ENCODE measurements around the gene LPGAT1.
"Not testable (repeated sequence)": the region's sequence is repeated elsewhere in the genome, so short reads cannot be mapped to it uniquely, and the experiment has no call there.

LPGAT1 gene

GRCh38 chr1:211697356-211697755 lies 133.2 kb downstream of the LPGAT1 start:
- Histone ChIP-seq H3F3A (ENCODE audit: insufficient read depth, low read length) (no peaks in the 10 kb centered on the region), H3K9me3 (replicated peaks; ENCODE audit: insufficient read depth, low read length) (no peaks in the 10 kb centered on the region), H3K9ac (ENCODE audit: low read length) (no peak overlapping the region), H3K36me3 (replicated peaks; ENCODE audit: insufficient read depth, low read length) (no peaks in the 10 kb centered on the region), H3K79me2 (ENCODE audit: low read length) (no peaks in the 10 kb centered on the region), H3K4me2 (ENCODE audit: low read depth, low read length) (no peak overlapping the region), H3K27me3 (replicated peaks; ENCODE audit: insufficient read depth, low read length) (no peaks in the 10 kb centered on the region), H3K27ac (ENCODE audit: low read length) (no peak overlapping the region), H4K20me1 (ENCODE audit: insufficient read depth, low read length) (no peaks in the 10 kb centered on the region), H2AFZ (ENCODE audit: low read length) (no peak overlapping the region), H3K4me3 (ENCODE audit: low read length) (no peak overlapping the region), H3K9me2 (replicated peaks; ENCODE audit: insufficient read depth, low read length) (no peaks in the 10 kb centered on the region), H3K4me1 (ENCODE audit: low read length) (peaks cover 5% of the 10 kb centered on the region; the same call in 1 of the 2 replicates)
- DNase-seq: no peak
- TF ChIP-seq CTCF (IDR thresholded peaks at IDR 0.05; ENCODE audit: low read length) (no peak), EZH2phosphoT487 (IDR thresholded peaks at IDR 0.05; ENCODE audit: low read length) (no peak), EZH2 (optimal IDR thresholded peaks at IDR 0.05; ENCODE audit: low read depth, low read length) (no peak)

- Histone ChIP-seq H3K79me2 (ENCODE audit: low read length) (no peaks in the 10 kb centered on the region), H2AFZ (ENCODE audit: low read length) (no peak overlapping the region), H3K27ac (ENCODE audit: low read length) (no peak overlapping the region), H3F3A (ENCODE audit: insufficient read depth, low read length) (no peaks in the 10 kb centered on the region), H3K9ac (ENCODE audit: low read length) (no peak overlapping the region), H4K20me1 (ENCODE audit: insufficient read depth, low read length) (no peaks in the 10 kb centered on the region), H3K4me3 (ENCODE audit: low read length) (no peak overlapping the region), H3K36me3 (replicated peaks; ENCODE audit: insufficient read depth, low read length) (no peaks in the 10 kb centered on the region), H3K27me3 (replicated peaks; ENCODE audit: insufficient read depth, low read length) (no peaks in the 10 kb centered on the region), H3K4me1 (ENCODE audit: low read length) (peaks cover 5% of the 10 kb centered on the region; the same call in 1 of the 2 replicates), H3K4me2 (ENCODE audit: low read depth, low read length) (no peak overlapping the region), H3K9me3 (replicated peaks; ENCODE audit: insufficient read depth, low read length) (no peaks in the 10 kb centered on the region), H3K9me2 (replicated peaks; ENCODE audit: insufficient read depth, low read length) (no peaks in the 10 kb centered on the region)
- TF ChIP-seq EZH2phosphoT487 (IDR thresholded peaks at IDR 0.05; ENCODE audit: low read length) (no peak), EZH2 (optimal IDR thresholded peaks at IDR 0.05; ENCODE audit: low read depth, low read length) (no peak), CTCF (IDR thresholded peaks at IDR 0.05; ENCODE audit: low read length) (no peak)
- no peak for DNase-seq
Measured at GRCh38 chr1:211695135-211695816, 135.3 kb downstream of the LPGAT1 start.

GRCh38 chr1:211693911-211694310 lies 136.7 kb downstream of the LPGAT1 start:
- not testable (repeated sequence) for H3F3A ChIP-seq (ENCODE audit: insufficient read depth, low read length); H3K27me3 ChIP-seq (replicated peaks; ENCODE audit: insufficient read depth, low read length); H2AFZ ChIP-seq (ENCODE audit: low read length); H3K9me2 ChIP-seq (replicated peaks; ENCODE audit: insufficient read depth, low read length); H3K9ac ChIP-seq (ENCODE audit: low read length); H3K27ac ChIP-seq (ENCODE audit: low read length); H4K20me1 ChIP-seq (ENCODE audit: insufficient read depth, low read length); H3K4me1 ChIP-seq (ENCODE audit: low read length); H3K9me3 ChIP-seq (replicated peaks; ENCODE audit: insufficient read depth, low read length); H3K4me2 ChIP-seq (ENCODE audit: low read depth, low read length); H3K79me2 ChIP-seq (ENCODE audit: low read length); DNase-seq; H3K4me3 ChIP-seq (ENCODE audit: low read length); H3K36me3 ChIP-seq (replicated peaks; ENCODE audit: insufficient read depth, low read length)
